Activated CD8-positive, alpha-beta memory T cell treated with anti-CD3 and anti-CD28 coated beads, Interleukin-2, amount 10 ng/mL, durations not matched to agents 7 days and 5 days (primary cell): ENCODE data around the gene ACOT13. TPM values are rescaled to one million over a fixed set of nuclear protein-coding genes. Genes with fewer than 3 reads are reported as not detected.
"Not testable (repeated sequence)": the region's sequence is repeated elsewhere in the genome, so short reads cannot be mapped to it uniquely, and the experiment has no call there.

ENCODE experiments used
- ATAC-seq: fragments of 150-1000 bp; cut with Tn5 transposase; one replicate; pipeline ENCODE4 v1.10.0; 2021; ENCODE audit warnings: moderate library complexity
- CTCF ChIA-PET: fragments of 350-600 bp; sonication (Branson Sonifier 250); formaldehyde crosslinking; loops from one replicate; lab custom pipeline; 2021; ENCODE audit warnings: antibody characterized with exemption; lab: Charles Lee
- DNase-seq: peaks from one replicate; pipeline ENCODE4 v3.0.0-alpha.2; 2020
- H3K27ac Mint-ChIP-seq: one replicate; pipeline ENCODE4 v1.8.0; 2021; ENCODE audit warnings: mild to moderate bottlenecking, mixed read lengths
- H3K27me3 Mint-ChIP-seq: one replicate; pipeline ENCODE4 v1.8.0; 2021; ENCODE audit warnings: mixed read lengths
- H3K36me3 Mint-ChIP-seq: one replicate; pipeline ENCODE4 v1.8.0; 2021; ENCODE audit warnings: mild to moderate bottlenecking, mixed read lengths
- H3K4me1 Mint-ChIP-seq: one replicate; pipeline ENCODE4 v1.8.0; 2021; ENCODE audit warnings: mixed read lengths
- H3K4me3 Mint-ChIP-seq: one replicate; pipeline ENCODE4 v1.8.0; 2021; ENCODE audit warnings: mild to moderate bottlenecking, moderate library complexity, mixed read lengths
- H3K9me3 Mint-ChIP-seq: one replicate; pipeline ENCODE4 v1.8.0; 2022; ENCODE audit warnings: low read depth, mixed read lengths
- total RNA-seq, 2 experiments: library from RNA; stranded (reverse); gene quantifications; one replicate each; pipeline ENCODE4 v1.2.3, GENCODE V29; 2021

Gene ACOT13
- total RNA-seq, 2 experiments from 2014 or later, result 21.8 to 25.6 TPM

DNA sequence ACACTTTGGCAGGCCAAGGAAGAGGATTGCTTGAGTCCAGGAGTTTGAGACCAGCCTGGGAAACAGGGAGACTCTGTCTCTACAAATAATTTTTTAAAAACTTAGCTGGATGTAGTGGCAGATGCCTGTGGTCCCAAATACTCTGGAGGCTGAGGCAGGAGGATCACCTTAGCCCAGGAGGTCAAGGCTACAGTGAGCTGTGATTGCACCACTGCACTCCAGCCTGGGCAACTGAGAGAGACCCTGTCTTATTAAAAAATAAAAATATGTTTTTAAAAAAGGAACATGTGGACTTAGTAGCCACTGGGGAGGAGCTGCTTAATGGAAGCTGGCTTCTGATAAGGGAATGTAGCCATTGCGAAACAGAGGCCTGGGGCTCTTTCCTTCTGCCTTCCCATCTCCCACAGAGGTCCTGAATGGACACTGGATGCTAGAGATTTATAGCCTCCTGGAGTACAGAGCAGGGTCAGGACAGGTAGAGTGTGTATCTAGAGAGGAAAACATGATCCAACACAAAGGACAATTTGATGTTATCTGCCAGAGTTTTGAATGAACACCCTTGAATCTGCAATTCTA, 86.1 kb downstream of the ACOT13 start:
- peaks cover 2% of the 10 kb centered on the region for H3K9me3 Mint-ChIP-seq
- ATAC-seq, result no peak
- no peak overlapping the region for H3K4me3 Mint-ChIP-seq
- CTCF ChIA-PET, result interaction anchor here (1.0 to 2.3 kb wide), 2 partner anchors 9 to 171 kb away, joined by 3 to 8 read pairs; no protein-coding TSS in a partner anchor
- H3K27me3 Mint-ChIP-seq, result peaks cover 19% of the 10 kb centered on the region
- peaks cover 2% of the 10 kb centered on the region for H3K4me1 Mint-ChIP-seq
- no peak for DNase-seq
- no peak overlapping the region for H3K27ac Mint-ChIP-seq
- peaks cover 6% of the 10 kb centered on the region for H3K36me3 Mint-ChIP-seq

DNA sequence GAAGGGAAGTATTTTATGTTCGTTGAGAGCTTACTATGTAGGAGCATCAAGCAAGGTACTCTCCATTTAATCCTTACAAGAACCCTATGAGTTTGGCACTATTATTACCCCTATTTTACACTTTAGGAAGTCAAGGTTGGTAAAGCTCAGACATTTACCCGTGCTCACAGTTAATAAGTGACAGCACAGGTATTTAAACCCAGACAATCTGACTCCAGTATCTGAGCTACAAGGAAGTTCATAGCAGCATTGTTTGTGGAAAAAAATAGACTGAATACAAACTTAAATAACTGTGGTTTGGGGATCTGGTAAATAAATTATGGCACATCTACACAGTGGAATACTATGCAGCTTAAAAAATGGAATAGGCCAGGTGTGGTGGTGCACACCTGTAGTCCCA, 86.7 kb downstream of the ACOT13 start:
- no peak for ATAC-seq
- Mint-ChIP-seq H3K4me1 (peaks cover 2% of the 10 kb centered on the region), H3K4me3 (no peak overlapping the region), H3K36me3 (peaks cover 6% of the 10 kb centered on the region), H3K27me3 (peaks cover 17% of the 10 kb centered on the region), H3K9me3 (peaks cover 2% of the 10 kb centered on the region), H3K27ac (no peak overlapping the region)
- DNase-seq, result no peak
- CTCF ChIA-PET, result interaction anchor here (1.0 to 2.3 kb wide), 2 partner anchors 10 to 172 kb away, joined by 3 to 8 read pairs; no protein-coding TSS in a partner anchor

DNA sequence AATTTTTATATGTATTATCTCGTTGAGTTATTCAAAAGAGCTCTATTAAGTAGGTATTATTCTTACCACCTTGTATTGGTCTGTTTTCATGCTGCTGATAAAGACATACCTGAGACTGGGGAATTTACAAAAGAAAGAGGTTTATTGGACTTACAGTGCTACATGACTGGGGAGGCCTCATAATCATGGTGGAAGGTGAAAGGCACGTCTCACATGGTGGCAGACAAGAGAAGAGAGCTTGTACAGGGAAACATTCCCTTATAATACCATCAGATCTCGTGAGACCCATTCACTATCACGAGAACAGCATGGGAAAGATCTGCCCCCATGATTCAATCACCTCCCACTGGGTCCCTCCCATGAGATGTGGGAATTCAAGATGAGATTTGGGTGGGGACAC, 87.5 kb downstream of the ACOT13 start:
- not testable (repeated sequence) for ATAC-seq, H3K9me3 Mint-ChIP-seq, H3K27me3 Mint-ChIP-seq, H3K4me1 Mint-ChIP-seq, H3K27ac Mint-ChIP-seq, H3K4me3 Mint-ChIP-seq, DNase-seq, H3K36me3 Mint-ChIP-seq
- CTCF ChIA-PET, result interaction anchor here (1.0 to 2.3 kb wide), 3 partner anchors 11 to 173 kb away, joined by 3 to 8 read pairs (median 4); no protein-coding TSS in a partner anchor

Other genes starting within 250 kb of the ACOT13 start
- under 1 TPM; 0.42 to 0.58 TPM for gene GPLD1, start 177.5 kb upstream of the ACOT13 start, total RNA-seq
- 1 to 10 TPM; 3.7 to 6.5 TPM for gene ALDH5A1, start 172.1 kb upstream of the ACOT13 start, total RNA-seq
- gene KIAA0319, start 20.9 kb upstream of the ACOT13 start, total RNA-seq, result under 1 TPM in 1 of 2 experiments, not detected in 1; 0.06 TPM
- gene TDP2, start 178 bp upstream of the ACOT13 start, total RNA-seq, result 10 to 100 TPM; 40.5 to 45.7 TPM
- 100 to 1,000 TPM; 141 to 148 TPM for gene C6orf62, start 52.1 kb downstream of the ACOT13 start, total RNA-seq
- gene GMNN, start 107.9 kb downstream of the ACOT13 start, total RNA-seq, result 10 to 100 TPM; 90.0 to 93.6 TPM
- gene ARMH2, start 131.8 kb downstream of the ACOT13 start, total RNA-seq, result under 1 TPM; 0.28 to 0.41 TPM